Measurements from ENCODE around the gene ADAM8. TPM values are rescaled to one million over a fixed set of nuclear protein-coding genes. Genes with fewer than 3 reads are reported as not detected.
"Not testable (repeated sequence)": the region's sequence is repeated elsewhere in the genome, so short reads cannot be mapped to it uniquely, and the experiment has no call there.

Gene ADAM8
- 14.3 to 16.9 TPM (median 16.9 TPM) in 3 replicates for total RNA-seq

DNA sequence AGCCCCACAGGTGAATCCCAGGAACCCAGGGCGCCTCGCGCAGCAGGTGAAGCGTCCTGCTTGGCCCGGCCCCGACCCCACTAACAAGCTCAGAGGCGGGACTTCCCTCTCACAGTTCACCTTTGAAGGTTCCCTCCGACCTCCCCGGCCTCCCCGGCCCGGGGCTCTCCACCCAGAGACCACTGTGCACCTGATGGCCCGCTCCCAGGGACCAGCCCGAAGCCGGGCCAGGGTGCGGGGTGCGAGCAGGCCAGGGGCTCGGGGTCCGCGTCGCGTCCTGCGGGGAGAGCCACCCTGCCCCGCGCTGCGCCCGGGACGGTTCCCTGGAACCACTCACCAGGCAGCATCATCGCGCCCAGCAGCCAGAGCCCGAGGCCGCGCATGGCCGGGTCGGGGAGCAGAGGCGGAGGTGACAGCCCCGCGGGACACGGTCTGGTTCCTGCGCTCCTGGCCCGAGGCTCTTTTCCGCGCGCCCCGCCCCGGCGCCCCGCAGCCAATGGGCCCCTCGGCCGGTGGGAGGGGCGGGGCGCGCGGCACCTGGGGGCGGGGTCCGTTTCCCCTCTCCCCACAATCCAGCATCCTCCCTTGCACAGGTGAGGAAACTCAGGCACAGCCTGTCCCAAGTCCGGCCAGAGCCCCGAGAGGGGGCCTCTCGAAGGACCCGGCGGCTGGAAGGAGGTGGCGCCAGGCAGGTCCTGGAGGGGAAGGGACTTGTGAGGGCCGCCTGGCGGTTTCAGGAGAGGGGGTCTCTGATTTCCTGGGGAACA, at the start of gene ADAM8:
ADAM8 (minus strand) TSS at position 434 of the 767 bp plus-strand sequence; CDS start at position 383, 51 bp downstream.
- TF ChIP-seq CTCF (IDR thresholded peaks at IDR 0.05; ENCODE audit: unreplicated experiment): no peak
- Mint-ChIP-seq H3K4me1 (peaks cover 22% of the 10 kb centered on the region), H3K4me3 (peak within 1 kb of the TSS; percentile 45), H3K9me3 (no peaks in the 10 kb centered on the region), H3K27me3 (ENCODE audit: low read depth) (peaks cover 11% of the 10 kb centered on the region), H3K27ac (no peak within 1 kb of the TSS), H3K36me3 (no peaks in the 10 kb centered on the region)
- no peak for DNase-seq (ENCODE audit: low spot score in 2 of 2, unreplicated experiment in 2 of 2)

- TF ChIP-seq CTCF (IDR thresholded peaks at IDR 0.05; ENCODE audit: unreplicated experiment): no peak
- no peaks in the 10 kb centered on the region for H3K9me3 Mint-ChIP-seq
- peaks cover 60% of the 10 kb centered on the region for H3K27me3 Mint-ChIP-seq (ENCODE audit: low read depth)
- no peaks in the 10 kb centered on the region for H3K36me3 Mint-ChIP-seq
- H3K4me1 Mint-ChIP-seq: peaks cover 18% of the 10 kb centered on the region
- peak overlapping the region; percentile 55 for H3K4me3 Mint-ChIP-seq
- no peak for DNase-seq (ENCODE audit: low spot score in 2 of 2, unreplicated experiment in 2 of 2)
- no peak overlapping the region for H3K27ac Mint-ChIP-seq
Measured at GRCh38 chr10:133326223-133326551, 49.5 kb upstream of the ADAM8 start.

DNA sequence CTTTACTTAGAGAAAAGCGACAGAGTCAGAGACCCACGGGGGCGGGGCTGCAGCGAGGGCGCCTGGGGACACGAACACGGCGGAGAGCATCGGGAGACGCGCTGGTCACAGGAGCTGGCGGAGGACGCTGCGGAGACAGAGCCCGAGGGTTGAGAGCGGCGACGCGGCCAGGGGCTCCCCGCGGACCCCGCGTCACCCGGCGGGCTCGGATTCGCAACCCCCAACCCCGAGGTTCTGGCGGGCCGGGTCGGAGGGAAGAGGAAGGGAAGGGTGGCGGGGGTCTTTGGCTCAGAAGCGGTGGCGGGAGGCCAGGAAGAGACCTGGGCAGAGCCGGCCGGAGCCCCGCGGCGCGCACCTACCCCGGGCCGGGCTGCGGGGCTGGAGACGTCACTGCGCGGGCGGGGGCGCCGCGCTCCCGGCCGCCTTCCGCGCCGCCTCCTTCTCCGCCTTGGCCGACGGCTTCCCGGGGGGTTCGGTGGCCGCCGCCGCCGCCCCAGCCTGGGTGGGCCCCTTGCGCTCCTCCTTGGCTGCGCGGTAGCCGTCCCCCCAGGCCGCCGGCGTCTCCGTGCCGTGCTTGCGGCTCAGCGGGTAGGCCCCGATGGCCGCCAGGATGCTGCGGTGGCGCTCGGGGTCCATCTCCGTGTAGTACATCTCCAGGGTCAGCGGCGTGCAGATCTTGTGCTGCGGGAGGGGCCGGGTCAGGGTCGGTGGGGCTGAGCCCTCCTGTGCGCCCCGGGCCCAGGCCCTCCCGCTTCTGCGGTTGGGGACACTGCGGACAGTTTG, 49.0 kb upstream of the ADAM8 start:
- no peak for TF ChIP-seq CTCF (IDR thresholded peaks at IDR 0.05; ENCODE audit: unreplicated experiment)
- Mint-ChIP-seq H3K36me3 (no peaks in the 10 kb centered on the region), H3K27ac (no peak overlapping the region), H3K4me1 (peaks cover 18% of the 10 kb centered on the region), H3K9me3 (no peaks in the 10 kb centered on the region), H3K4me3 (peak overlapping the region; percentile 73), H3K27me3 (ENCODE audit: low read depth) (peaks cover 54% of the 10 kb centered on the region)
- DNase-seq (ENCODE audit: low spot score in 2 of 2, unreplicated experiment in 2 of 2): no peak

DNA sequence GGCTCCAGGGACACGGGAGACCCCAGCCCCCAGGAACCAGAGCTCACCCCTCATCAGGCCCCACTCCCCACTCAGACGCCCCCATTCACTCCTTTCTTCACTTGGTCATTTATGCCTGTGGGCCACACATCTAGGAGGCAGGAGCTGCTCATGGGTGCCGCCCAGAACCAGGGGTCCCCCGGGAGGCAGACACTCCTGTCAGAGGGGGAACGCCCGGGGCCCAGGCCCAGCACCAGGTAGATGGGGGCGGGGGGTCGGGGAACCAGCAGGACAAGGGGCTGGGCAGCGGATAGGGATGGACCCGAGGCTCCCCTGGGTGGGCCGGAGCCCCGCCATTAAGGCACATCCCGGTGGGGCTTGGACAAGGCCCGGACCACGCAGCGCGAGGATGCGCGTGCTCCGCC, 48.2 kb upstream of the ADAM8 start:
- Mint-ChIP-seq H3K9me3 (peaks cover 4% of the 10 kb centered on the region), H3K27ac (no peak overlapping the region), H3K36me3 (no peaks in the 10 kb centered on the region), H3K27me3 (ENCODE audit: low read depth) (peaks cover 56% of the 10 kb centered on the region), H3K4me3 (peak overlapping the region; percentile 51), H3K4me1 (peaks cover 17% of the 10 kb centered on the region)
- DNase-seq (ENCODE audit: low spot score in 2 of 2, unreplicated experiment in 2 of 2): no peak
- no peak for TF ChIP-seq CTCF (IDR thresholded peaks at IDR 0.05; ENCODE audit: unreplicated experiment)

GRCh38 chr10:133324198-133324792, 47.6 kb upstream of the ADAM8 start:
- peaks cover 4% of the 10 kb centered on the region for H3K9me3 Mint-ChIP-seq
- no peak for TF ChIP-seq CTCF (IDR thresholded peaks at IDR 0.05; ENCODE audit: unreplicated experiment)

GRCh38 chr10:133322064-133322709, 45.5 kb upstream of the ADAM8 start:
- DNase-seq (ENCODE audit: low spot score in 2 of 2, unreplicated experiment in 2 of 2); H3K36me3 Mint-ChIP-seq; H3K4me3 Mint-ChIP-seq; H3K4me1 Mint-ChIP-seq; H3K27ac Mint-ChIP-seq; H3K9me3 Mint-ChIP-seq: not testable (repeated sequence)
- H3K27me3 Mint-ChIP-seq (ENCODE audit: low read depth): peaks cover 45% of the 10 kb centered on the region

More at GRCh38 chr10:133324198-133324792, 47.6 kb upstream of the ADAM8 start:
- peaks cover 12% of the 10 kb centered on the region for H3K4me1 Mint-ChIP-seq
- peak in 1 of 2 experiments; percentile 54 for DNase-seq (ENCODE audit: low spot score in 2 of 2, unreplicated experiment in 2 of 2)
- H3K4me3 Mint-ChIP-seq: no peak overlapping the region
- H3K36me3 Mint-ChIP-seq: no peaks in the 10 kb centered on the region
- H3K27me3 Mint-ChIP-seq (ENCODE audit: low read depth): peaks cover 55% of the 10 kb centered on the region
- H3K27ac Mint-ChIP-seq: no peak overlapping the region

GRCh38 chr10:133320852-133321422, 44.3 kb upstream of the ADAM8 start:
- not testable (repeated sequence) for H3K27ac Mint-ChIP-seq; H3K9me3 Mint-ChIP-seq; H3K36me3 Mint-ChIP-seq; DNase-seq (ENCODE audit: low spot score in 2 of 2, unreplicated experiment in 2 of 2); H3K4me3 Mint-ChIP-seq; H3K4me1 Mint-ChIP-seq
- H3K27me3 Mint-ChIP-seq (ENCODE audit: low read depth): peaks cover 34% of the 10 kb centered on the region
